Breast epithelium (tissue), 3 donors: Measurements from ENCODE around the gene HRH1.

ENCODE experiments used
- POLR2AphosphoS5 ChIP-seq, 3 donors: sonication (generic); formaldehyde crosslinking; IDR thresholded peaks; one replicate each; pipeline ENCODE4 v1.6.1; 2017; ENCODE audit warnings: antibody characterized with exemption in 3 of 3
- TF ChIP-seq, protein P1 (sequence below), 3 donors: fragments of 450-650 bp; IDR thresholded peaks; one replicate each; pipeline ENCODE4 v1.5.1; 2016 to 2017; ENCODE audit warnings: antibody characterized with exemption in 3 of 3, mild to moderate bottlenecking in 3 of 3, moderate library complexity in 3 of 3

DNA sequence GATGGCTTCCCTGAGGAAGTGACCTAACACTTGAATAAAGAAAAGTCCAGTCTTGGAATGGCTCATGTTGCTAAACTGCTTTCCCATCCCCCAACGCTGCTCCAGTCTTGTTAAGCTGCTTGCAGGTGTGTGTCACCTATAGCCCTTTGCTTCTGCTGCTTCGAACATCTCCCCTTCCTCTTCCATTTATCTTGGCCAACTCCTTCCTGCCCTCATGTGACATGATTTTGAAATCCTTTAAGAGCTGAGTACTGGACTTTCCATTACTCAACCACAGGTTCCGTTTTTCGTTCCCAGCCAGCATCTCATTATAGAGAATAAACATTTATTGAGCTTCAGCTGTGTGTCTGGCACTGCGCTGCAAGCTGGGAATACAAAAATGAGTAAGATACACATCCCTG lies 119.6 kb downstream of the HRH1 start:
- TF ChIP-seq, protein P1, sequence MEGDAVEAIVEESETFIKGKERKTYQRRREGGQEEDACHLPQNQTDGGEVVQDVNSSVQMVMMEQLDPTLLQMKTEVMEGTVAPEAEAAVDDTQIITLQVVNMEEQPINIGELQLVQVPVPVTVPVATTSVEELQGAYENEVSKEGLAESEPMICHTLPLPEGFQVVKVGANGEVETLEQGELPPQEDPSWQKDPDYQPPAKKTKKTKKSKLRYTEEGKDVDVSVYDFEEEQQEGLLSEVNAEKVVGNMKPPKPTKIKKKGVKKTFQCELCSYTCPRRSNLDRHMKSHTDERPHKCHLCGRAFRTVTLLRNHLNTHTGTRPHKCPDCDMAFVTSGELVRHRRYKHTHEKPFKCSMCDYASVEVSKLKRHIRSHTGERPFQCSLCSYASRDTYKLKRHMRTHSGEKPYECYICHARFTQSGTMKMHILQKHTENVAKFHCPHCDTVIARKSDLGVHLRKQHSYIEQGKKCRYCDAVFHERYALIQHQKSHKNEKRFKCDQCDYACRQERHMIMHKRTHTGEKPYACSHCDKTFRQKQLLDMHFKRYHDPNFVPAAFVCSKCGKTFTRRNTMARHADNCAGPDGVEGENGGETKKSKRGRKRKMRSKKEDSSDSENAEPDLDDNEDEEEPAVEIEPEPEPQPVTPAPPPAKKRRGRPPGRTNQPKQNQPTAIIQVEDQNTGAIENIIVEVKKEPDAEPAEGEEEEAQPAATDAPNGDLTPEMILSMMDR (IDR thresholded peaks at IDR 0.05), result no peak
- TF ChIP-seq POLR2AphosphoS5 (IDR thresholded peaks at IDR 0.05), result no peak
